ENCODE results near the gene PRR12.

Gene PRR12

GRCh38 chr19:49660338-49660961 lies 69.5 kb downstream of the PRR12 start:
- no peak overlapping the region for H3K27ac ChIP-seq

GRCh38 chr19:49662011-49662410 lies 71.0 kb downstream of the PRR12 start:
- no peak overlapping the region for H3K27ac ChIP-seq
- DNase-seq (ENCODE audit: low read depth, low spot score): no peak

More at GRCh38 chr19:49660338-49660961, 69.5 kb downstream of the PRR12 start:
- no peak for DNase-seq (ENCODE audit: low read depth, low spot score)

GRCh38 chr19:49663224-49663623 lies 72.2 kb downstream of the PRR12 start:
- no peak for DNase-seq (ENCODE audit: low read depth, low spot score)
- no peak overlapping the region for H3K27ac ChIP-seq

- peak; percentile 83 for DNase-seq (ENCODE audit: low read depth, low spot score)
- peak overlapping the region; percentile 91 for H3K27ac ChIP-seq
These were observed 73.4 kb downstream of the PRR12 start for GRCh38 chr19:49664171-49665035.

DNA sequence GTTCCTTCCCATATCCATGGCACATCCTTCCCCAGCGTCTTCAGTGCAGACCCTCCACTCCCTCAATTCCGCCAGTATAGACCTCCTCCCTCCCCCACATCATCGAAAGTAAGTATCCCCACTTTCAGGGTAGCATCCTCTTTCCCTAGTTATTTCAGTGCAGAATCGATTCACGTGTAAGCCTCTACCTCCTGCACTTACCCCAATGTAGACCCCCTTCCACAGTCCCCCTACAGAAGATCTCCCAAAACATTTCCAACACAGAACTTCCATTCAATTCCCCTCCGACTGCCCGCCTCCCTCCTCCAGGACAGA lies 74.0 kb downstream of the PRR12 start:
- no peak for DNase-seq (ENCODE audit: low read depth, low spot score)

GRCh38 chr19:49665351-49666119 lies 74.6 kb downstream of the PRR12 start, which contains the start of the genes BCL2L12 and IRF3:
Gene BCL2L12, plus strand, starts transcription at chr19:49665933. Its CDS starts 760 bp downstream, at chr19:49666693.
Gene IRF3, minus strand, starts transcription at chr19:49665857. Its CDS starts 1,019 bp downstream, at chr19:49664838.
- DNase-seq (ENCODE audit: low read depth, low spot score): peak; percentile 55
- peak within 1 kb of the TSS; percentile 91 for H3K27ac ChIP-seq

More for the DNA sequence above, 74.0 kb downstream of the PRR12 start:
- peak overlapping the region; percentile 91 for H3K27ac ChIP-seq

GRCh38 chr19:49666120-49666444 lies 75.1 kb downstream of the PRR12 start:
- H3K27ac ChIP-seq: no peak overlapping the region
- DNase-seq (ENCODE audit: low read depth, low spot score): no peak

GRCh38 chr19:49667473-49667872 lies 76.5 kb downstream of the PRR12 start:
- H3K27ac ChIP-seq: no peak overlapping the region
- DNase-seq (ENCODE audit: low read depth, low spot score): no peak

- no peak for DNase-seq (ENCODE audit: low read depth, low spot score)
- H3K27ac ChIP-seq: no peak overlapping the region
These were observed 78.5 kb downstream of the PRR12 start for GRCh38 chr19:49669516-49669915.

- no peak overlapping the region for H3K27ac ChIP-seq
- no peak for DNase-seq (ENCODE audit: low read depth, low spot score)
These were observed 81.3 kb downstream of the PRR12 start for GRCh38 chr19:49672131-49672919.

Data from epithelial cell of prostate (primary cell).